ENCODE data around the gene TNFRSF4.

The TNFRSF4 gene

DNA sequence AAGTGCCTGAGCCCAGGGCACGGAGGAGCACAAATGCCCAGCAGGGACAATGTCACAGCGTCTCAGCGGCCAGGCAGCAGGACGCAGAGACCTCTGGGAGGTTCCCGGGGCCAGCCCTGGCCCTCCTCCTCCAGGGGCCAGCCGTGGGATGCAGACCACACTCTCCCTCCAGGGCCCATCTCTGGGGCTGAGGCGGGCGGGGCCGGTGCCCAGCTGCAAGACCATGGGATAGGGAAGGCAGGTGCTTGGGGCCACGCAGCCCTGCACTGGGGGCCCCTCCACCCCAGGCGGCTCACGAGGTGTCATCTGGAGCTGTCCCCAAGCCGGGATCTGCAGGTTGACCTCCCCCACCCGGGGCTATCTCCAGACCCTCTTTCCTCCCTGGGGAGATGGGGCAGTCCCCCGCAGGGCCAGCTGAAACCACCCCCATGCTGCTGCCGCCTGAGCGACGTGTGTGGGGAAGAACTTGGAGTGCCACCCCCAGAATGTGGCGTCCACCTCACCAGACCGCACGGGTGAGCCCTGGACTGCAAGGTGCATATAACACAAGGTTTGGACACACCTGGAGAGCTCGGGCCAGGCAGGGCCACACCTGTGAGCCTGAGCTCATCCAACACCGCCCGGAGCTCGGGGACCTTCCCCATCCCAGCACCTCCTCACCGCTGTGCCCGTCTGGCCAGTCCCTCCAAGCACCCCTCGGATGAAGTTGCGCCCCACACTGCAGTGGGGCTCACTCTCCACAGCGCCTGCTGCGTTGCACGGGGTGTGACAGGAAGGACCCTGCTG lies 44.3 kb downstream of the TNFRSF4 start:
- no peak for DNase-seq (ENCODE audit: low read depth, low spot score)

GRCh38 chr1:1168451-1169411 lies 45.2 kb downstream of the TNFRSF4 start:
- no peak for DNase-seq (ENCODE audit: low read depth, low spot score)

- no peak for DNase-seq (ENCODE audit: low read depth, low spot score)
These were observed 46.0 kb downstream of the TNFRSF4 start for GRCh38 chr1:1167841-1168450.

- no peak for DNase-seq (ENCODE audit: low read depth, low spot score)
These were observed 46.5 kb downstream of the TNFRSF4 start for GRCh38 chr1:1167398-1167821.

DNA sequence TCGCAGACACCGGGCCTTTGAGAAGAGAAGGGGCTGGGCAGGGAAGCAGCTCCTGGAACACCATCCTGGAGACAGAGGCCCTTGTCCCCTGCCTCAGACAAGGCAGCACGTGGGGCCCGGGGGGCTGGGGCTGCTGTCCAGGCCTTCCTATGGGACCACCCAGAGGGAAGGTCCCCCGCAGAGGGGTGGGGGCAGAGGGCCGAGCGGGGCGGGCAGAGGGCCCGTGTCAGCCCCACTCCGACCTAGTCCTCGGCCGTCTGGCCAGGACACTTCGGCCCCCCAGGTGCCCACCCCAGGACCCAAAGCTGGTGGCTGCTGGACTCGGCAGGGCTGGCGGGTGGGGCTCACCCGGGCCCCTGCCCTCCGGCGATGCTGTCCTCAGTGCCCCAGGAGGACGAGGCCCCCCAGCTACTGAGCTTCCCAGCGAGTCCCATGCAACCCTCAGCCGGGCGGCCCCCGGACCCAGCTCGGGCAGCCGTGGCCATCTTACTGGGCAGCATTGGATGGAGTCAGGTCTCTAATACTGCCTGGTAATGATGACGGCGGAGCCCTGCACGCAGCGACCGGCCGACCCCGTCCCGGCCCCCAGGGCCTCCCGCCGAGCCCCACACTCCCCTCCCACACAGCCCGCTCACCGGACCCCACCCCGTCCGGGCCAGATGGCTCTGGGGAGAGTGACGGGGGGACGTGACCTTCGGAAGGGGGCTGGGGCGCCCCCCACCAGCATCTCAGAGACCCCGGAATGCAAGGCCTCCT lies 47.1 kb downstream of the TNFRSF4 start:
- no peak for DNase-seq (ENCODE audit: low read depth, low spot score)

- no peak for DNase-seq (ENCODE audit: low read depth, low spot score)
These were observed 48.0 kb downstream of the TNFRSF4 start for GRCh38 chr1:1165900-1166421.

DNA sequence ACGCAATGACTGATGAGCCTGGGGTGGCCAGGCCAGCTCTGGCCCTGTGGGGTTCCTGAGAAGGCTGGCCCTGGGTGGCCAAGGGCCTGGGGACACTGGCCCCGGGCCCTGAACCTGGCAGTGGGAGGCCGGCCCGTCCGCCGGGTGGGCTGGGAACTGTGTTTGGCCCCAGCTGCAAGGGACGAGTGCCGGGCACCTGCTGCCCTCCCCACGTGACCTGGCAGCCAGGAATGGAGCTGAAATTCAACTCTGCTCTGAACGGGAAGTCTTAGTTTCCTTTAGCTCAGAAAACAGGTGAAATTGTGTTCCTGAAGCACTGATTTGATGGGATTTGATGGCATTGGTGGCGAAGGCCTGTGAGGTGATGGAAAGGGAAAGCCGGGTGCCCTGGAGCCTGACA lies 48.5 kb downstream of the TNFRSF4 start:
- no peak for DNase-seq (ENCODE audit: low read depth, low spot score)

GRCh38 chr1:1164701-1165451 lies 49.1 kb downstream of the TNFRSF4 start:
- no peak for DNase-seq (ENCODE audit: low read depth, low spot score)

- no peak for DNase-seq (ENCODE audit: low read depth, low spot score)
These were observed 49.6 kb downstream of the TNFRSF4 start for GRCh38 chr1:1164361-1164700.

DNA sequence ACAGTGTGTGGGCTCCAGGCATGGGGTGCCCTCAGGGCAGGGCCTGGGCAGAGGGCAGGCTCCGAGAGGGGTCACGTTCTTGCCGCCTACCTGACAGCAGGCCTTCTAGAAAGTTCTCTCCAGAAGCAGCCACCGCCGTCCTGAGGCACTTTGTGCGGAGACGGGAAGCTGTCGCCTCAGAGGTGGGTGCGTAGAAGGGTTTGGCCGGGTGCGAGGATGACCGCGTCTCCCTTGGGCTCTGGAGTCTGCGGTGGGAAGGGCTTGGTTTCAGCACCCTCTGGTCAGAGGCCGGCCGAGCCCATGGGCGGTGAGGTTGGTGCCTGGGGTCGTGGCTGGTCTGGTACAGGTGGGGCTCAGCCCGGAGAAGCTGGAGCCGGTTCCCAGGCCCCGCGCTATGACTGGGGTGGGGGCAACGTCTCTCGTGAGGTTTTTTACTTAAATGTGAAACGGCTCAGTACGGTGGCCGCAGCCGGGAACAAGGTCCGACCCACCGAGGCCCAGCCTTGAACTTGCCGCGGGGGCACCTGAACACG lies 50.3 kb downstream of the TNFRSF4 start:
- no peak for DNase-seq (ENCODE audit: low read depth, low spot score)

GRCh38 chr1:1162597-1163537 lies 51.1 kb downstream of the TNFRSF4 start:
- DNase-seq (ENCODE audit: low read depth, low spot score): no peak

DNA sequence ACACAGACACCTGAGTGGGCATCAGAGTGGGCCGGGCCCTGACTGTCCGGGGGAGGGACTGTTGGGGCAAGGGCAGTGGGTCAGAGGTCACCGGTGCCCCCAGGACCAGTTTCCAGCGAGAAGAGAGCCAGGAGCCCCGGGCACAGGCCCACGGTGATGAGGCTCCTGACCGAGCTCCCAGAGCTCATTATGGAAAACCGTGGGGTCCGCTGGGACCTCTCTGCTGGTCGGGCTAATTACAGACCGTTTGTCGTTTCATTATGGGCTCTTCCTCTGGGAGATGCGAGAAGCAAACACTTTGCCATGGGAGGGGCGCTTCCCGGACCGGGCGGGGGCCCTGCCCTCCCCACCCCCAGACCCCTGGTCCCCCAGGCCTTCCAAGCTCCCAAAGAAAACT lies 52.3 kb downstream of the TNFRSF4 start:
- no peak for DNase-seq (ENCODE audit: low read depth, low spot score)
